Measurements from ENCODE around the gene FANCF.

The FANCF gene

DNA sequence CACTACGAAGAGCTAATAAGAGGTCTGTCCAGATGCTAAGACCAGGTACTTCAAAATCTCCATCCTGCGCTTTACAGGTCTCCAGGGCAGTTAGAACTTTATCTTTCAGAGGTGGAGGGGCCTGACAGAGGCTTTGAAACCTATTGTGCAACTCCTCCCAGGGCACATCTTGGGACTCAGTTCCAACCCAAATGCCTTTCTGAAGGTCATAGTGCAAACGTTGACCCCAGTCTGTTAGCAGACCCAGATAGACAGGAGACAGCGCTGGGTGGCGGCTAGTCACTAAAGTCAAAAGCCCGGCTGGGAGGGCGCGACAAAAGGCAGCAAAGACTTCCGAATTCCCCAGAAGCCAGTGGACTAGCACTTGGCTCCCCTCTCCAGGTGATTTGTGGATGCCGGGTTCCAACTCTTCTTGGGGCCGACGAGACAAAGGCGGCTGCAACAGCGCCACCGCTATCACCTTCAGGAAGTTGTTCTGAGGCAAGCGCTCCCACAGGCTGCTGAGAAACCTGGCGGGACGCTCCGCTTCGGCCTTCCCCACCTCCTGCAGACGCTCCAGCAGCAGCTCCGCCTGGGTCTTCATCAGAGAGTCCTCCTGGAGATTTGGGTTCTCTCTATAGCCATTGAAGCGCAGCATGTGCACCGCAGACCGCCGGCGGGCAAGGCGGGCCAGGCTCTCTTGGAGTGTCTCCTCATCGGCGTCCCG, 728 bp downstream of the FANCF start:
- DNase-seq (ENCODE audit: low read depth): no peak

DNA sequence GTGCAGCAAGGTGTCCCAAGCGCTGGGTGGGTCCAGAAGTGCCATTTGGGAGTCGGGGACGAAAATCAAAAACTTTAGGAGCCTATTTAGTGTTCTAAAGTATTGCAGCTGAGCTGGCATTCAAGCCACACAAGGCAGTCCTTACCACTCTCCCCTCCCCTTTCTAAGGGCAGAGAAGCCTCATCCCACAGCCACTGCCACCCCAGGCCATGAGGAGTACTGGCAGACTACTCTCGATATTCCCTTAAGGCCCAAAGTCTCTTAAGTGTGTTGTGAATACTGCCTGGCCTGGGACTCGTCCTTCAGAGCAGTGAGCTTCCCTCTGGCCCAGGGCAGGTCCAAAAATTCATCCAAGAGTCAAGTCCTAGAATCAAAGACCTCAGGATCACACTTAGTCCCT, 7.8 kb downstream of the FANCF start:
- DNase-seq (ENCODE audit: low read depth): no peak

DNA sequence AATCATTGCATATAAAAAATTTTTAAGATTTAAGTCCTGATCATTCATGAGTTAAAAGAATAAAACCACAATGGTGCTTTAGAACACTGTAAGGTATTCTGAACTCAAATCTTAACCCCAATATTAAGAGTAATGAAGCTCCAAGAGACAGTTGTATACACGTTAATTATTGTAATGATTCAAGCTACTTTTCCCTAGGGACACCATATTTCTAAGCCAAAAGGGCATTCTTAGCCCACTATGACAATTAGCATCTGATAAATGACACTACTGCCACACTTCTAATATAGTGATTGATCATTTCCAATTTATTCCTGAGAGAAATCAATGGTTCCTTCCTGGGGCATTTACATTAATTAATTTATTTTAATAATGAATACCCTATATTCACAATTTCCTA, 21.7 kb downstream of the FANCF start:
- DNase-seq (ENCODE audit: low read depth): no peak

DNA sequence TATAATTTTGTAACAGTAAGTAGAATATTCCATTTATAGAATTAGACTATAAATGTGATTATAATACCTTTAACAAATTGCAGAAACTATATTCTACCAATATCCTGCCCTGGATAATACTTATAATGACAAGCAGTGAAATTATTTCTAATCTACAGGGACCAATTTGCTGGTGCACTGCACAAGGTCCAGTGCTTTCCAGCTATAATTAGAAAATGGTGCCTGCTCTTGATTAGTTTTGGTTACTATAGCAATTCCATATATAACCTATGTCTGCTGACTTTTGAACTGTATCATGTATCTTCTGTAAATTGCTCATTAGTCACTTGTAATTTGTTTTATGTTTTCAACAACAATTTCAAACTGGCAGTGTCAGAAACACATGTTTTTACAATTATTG, 23.1 kb downstream of the FANCF start:
- DNase-seq (ENCODE audit: low read depth): no peak

DNA sequence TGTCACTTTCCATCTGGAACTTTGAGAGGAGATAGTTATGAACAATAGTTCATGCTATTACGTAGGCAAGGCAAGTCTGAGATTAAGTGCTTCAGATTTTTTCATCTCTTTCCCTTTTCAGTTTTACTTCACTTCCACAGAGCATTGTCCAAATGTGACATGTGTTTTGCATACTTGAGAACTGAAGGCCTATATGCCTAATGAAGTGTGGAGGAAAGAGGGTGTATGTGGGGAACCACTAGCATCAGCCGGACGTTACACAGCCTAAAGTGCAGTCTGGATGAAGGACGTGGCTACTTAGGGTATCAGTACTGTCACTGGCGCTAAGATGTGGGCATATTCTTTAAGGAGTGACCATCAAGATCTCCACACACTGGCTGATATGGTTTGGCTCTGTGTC, 26.2 kb downstream of the FANCF start:
- DNase-seq (ENCODE audit: low read depth): no peak

DNA sequence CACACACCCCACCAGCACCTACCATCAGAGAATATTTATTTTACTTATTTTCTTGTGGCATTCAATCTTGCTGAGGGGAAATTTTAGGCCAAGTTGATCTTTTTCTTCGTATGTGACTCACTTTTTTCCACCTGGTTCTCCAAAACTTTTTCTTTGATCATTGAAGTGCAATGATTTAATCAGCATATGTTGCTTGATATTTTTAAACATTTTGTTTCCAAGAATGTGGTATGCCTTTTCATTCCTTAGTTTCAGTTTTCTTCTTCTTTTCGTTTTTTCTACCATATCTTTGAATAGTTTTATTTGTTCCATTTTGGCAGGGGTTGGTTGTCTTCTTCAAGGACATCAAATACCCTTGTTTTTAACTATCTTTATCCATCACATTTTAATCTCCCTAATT, 28.6 kb downstream of the FANCF start:
- no peak for DNase-seq (ENCODE audit: low read depth)

DNA sequence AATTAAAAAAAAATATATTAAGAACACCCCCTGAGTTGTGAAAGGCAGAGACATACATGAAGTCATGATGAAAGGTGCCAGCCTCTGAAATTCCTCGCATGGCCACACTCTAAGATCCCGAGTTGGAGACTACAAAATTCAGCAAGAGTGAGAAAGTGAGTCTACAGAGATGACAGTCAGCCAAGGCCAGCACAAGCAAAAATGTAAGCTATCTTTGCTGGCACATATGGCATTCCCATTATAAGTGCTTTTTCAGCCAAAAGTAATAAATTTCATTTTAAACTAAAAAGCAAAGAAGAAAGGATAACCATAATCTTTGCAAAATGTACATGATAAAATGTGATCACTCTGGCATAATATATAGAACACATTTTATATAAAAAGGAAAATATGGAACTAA, 40.6 kb downstream of the FANCF start:
- DNase-seq (ENCODE audit: low read depth): no peak

DNA sequence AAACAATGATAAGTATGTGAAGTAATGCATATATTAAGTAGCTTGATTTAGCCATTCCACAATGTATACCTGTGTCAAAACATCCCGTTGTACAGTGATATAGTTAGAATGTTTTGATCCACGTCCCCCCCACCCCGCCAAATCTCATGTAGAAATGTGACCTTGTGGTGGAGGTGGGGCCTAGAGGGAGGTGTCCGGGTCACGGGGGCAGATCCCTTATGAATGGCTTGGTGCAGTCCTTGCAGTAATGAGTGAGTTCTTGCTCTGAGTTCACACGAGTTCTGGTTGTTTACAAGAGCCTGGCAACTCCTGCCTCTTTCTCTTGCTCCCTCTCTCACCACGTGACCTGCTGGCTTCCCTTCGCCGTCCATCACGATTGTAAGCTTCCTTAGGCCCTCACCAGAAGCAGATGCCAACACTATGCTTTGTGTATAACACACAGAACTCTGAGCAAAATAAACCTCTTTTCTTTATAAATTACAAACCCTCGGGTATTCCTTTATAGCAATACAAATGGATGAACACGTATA, 41.6 kb downstream of the FANCF start:
- no peak for DNase-seq (ENCODE audit: low read depth)

DNA sequence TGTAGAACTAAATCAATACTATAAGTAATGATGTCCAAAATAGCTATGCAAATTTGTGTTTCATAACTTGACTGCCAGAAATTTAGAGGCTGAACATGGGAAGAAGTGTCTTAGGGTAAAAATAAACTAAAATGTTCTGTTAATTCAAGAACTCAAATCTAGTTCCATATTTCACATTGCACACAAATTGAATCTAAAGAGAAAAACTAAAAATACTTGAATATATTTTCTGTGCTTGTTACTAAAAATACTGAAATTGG, 43.5 kb downstream of the FANCF start:
- DNase-seq (ENCODE audit: low read depth): no peak

DNA sequence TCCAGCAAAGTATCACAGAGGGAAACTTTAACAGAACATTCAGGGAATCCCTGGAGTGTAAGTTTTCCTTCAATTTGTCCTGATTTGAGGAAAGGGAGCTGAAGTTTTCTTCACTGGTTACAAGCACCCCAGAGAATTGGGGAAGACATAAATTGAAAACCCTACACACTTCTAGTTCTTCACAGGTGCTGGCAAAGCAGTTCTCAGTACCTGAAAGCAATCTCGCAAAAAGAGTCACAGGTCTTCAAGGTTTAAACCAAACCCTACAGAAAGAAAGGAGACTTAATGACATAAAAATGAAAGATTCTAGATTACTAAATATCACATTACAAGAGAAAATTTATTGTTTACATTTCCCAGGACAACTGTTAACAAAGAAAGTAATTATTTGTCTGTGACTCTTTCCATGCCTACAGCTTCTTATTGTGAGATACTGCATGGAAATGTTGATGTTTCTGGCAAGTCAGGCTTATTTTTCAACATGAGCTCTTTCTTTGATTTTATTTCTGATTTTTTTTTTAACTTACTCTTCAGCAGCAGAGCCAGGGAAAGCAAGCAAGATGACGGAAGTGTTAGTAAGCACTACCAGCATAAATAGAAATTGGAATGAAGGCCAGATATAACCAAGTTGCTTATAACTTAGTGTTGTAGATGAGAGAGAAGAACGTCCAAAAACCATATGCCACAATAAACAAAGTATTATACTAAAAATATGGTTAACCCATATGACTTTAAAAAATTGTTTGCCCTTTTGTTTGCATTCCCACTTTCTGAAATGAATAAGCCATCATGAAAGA, 44.1 kb downstream of the FANCF start:
- DNase-seq (ENCODE audit: low read depth): no peak

DNA sequence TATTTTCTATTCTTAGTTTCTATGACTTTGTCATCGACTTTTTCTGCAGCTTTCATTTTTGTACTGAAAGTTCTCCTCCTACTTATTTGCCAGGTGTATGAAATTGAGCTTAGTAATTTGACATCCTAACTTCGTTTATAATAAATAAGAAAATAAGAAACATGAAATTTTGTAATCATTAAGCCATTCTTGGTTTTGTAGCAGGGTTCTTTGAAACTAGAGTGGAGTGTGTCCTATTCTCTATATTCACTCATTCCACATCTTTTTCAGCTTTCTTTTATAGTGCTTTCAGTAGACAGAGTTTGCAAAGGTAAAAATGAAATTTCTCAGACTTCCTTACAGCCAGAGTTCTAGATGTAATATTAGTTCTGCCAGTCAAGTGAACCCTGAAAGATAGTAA, 47.8 kb downstream of the FANCF start:
- no peak for DNase-seq (ENCODE audit: low read depth)
